GM12874 (cell line): ENCODE results near the gene UBR3.

Experiments
- CTCF ChIP-seq: IDR thresholded peaks from 2 replicates; pipeline ENCODE4 v1.5.1; 2011; ENCODE audit warnings: low read depth, mild to moderate bottlenecking, control low read depth, low read length, moderate library complexity; ENCODE audit not compliant: insufficient read depth

Gene UBR3

GRCh38 chr2:169933124-169933711 is 106.0 kb downstream of the UBR3 start:
- TF ChIP-seq CTCF, result peak; percentile 65; the same call in 1 of the 2 replicates

GRCh38 chr2:169945515-169945914 is 118.3 kb downstream of the UBR3 start:
- no peak for TF ChIP-seq CTCF

GRCh38 chr2:169946092-169946491 is 118.8 kb downstream of the UBR3 start:
- no peak for TF ChIP-seq CTCF

- no peak for TF ChIP-seq CTCF
Observed at GRCh38 chr2:169946546-169946945, 119.3 kb downstream of the UBR3 start.

GRCh38 chr2:169955940-169956339 is 128.7 kb downstream of the UBR3 start:
- TF ChIP-seq CTCF, result no peak

GRCh38 chr2:169961911-169962310 is 134.7 kb downstream of the UBR3 start:
- no peak for TF ChIP-seq CTCF

- no peak for TF ChIP-seq CTCF
Observed at GRCh38 chr2:169963786-169964185, 136.5 kb downstream of the UBR3 start.

GRCh38 chr2:169964740-169965139 is 137.5 kb downstream of the UBR3 start:
- no peak for TF ChIP-seq CTCF
